ENCODE measurements around the gene PPP1R16B.

PPP1R16B gene

GRCh38 chr20:38815446-38815845, 9.9 kb downstream of the PPP1R16B start:
- Histone ChIP-seq H3K9ac (ENCODE audit: low read length) (no peak overlapping the region), H3K36me3 (ENCODE audit: control insufficient read depth, insufficient read depth, low read length) (no peaks in the 10 kb centered on the region), H3K4me3 (ENCODE audit: low read length) (no peak overlapping the region), H3K27me3 (ENCODE audit: control insufficient read depth, insufficient read depth, low read length) (no peaks in the 10 kb centered on the region), H3K9me3 (ENCODE audit: control insufficient read depth, low read length) (no peaks in the 10 kb centered on the region), H3K4me1 (ENCODE audit: control insufficient read depth, insufficient read depth, low read length) (no peaks in the 10 kb centered on the region)

- Histone ChIP-seq H3K9me3 (ENCODE audit: control insufficient read depth, low read length) (no peaks in the 10 kb centered on the region), H3K36me3 (ENCODE audit: control insufficient read depth, insufficient read depth, low read length) (no peaks in the 10 kb centered on the region), H3K27me3 (ENCODE audit: control insufficient read depth, insufficient read depth, low read length) (no peaks in the 10 kb centered on the region), H3K4me3 (ENCODE audit: low read length) (no peak overlapping the region), H3K9ac (ENCODE audit: low read length) (no peak overlapping the region), H3K4me1 (ENCODE audit: control insufficient read depth, insufficient read depth, low read length) (no peaks in the 10 kb centered on the region)
These were observed 12.9 kb downstream of the PPP1R16B start for GRCh38 chr20:38818113-38819065.

GRCh38 chr20:38825571-38825900, 20.0 kb downstream of the PPP1R16B start:
- no peak overlapping the region for H3K9ac ChIP-seq (ENCODE audit: low read length)
- H3K36me3 ChIP-seq (ENCODE audit: control insufficient read depth, insufficient read depth, low read length) = no peaks in the 10 kb centered on the region
- H3K4me1 ChIP-seq (ENCODE audit: control insufficient read depth, insufficient read depth, low read length) = no peaks in the 10 kb centered on the region
- no peaks in the 10 kb centered on the region for H3K9me3 ChIP-seq (ENCODE audit: control insufficient read depth, low read length)
- no peak overlapping the region for H3K4me3 ChIP-seq (ENCODE audit: low read length)
- H3K27me3 ChIP-seq (ENCODE audit: control insufficient read depth, insufficient read depth, low read length) = no peaks in the 10 kb centered on the region

- Histone ChIP-seq H3K36me3 (ENCODE audit: control insufficient read depth, insufficient read depth, low read length) (no peaks in the 10 kb centered on the region), H3K4me1 (ENCODE audit: control insufficient read depth, insufficient read depth, low read length) (no peaks in the 10 kb centered on the region), H3K9me3 (ENCODE audit: control insufficient read depth, low read length) (no peaks in the 10 kb centered on the region), H3K4me3 (ENCODE audit: low read length) (no peak overlapping the region), H3K9ac (ENCODE audit: low read length) (no peak overlapping the region), H3K27me3 (ENCODE audit: control insufficient read depth, insufficient read depth, low read length) (no peaks in the 10 kb centered on the region)
These were observed 20.6 kb downstream of the PPP1R16B start for GRCh38 chr20:38825901-38826625.

- H3K4me1 ChIP-seq (ENCODE audit: control insufficient read depth, insufficient read depth, low read length) = no peaks in the 10 kb centered on the region
- no peaks in the 10 kb centered on the region for H3K9me3 ChIP-seq (ENCODE audit: control insufficient read depth, low read length)
- no peak overlapping the region for H3K9ac ChIP-seq (ENCODE audit: low read length)
- no peaks in the 10 kb centered on the region for H3K36me3 ChIP-seq (ENCODE audit: control insufficient read depth, insufficient read depth, low read length)
- no peaks in the 10 kb centered on the region for H3K27me3 ChIP-seq (ENCODE audit: control insufficient read depth, insufficient read depth, low read length)
- H3K4me3 ChIP-seq (ENCODE audit: low read length) = no peak overlapping the region
These were observed 22.3 kb downstream of the PPP1R16B start for GRCh38 chr20:38827770-38828281.

GRCh38 chr20:38828514-38829295, 23.2 kb downstream of the PPP1R16B start:
- no peaks in the 10 kb centered on the region for H3K27me3 ChIP-seq (ENCODE audit: control insufficient read depth, insufficient read depth, low read length)
- no peak overlapping the region for H3K4me3 ChIP-seq (ENCODE audit: low read length)
- no peaks in the 10 kb centered on the region for H3K4me1 ChIP-seq (ENCODE audit: control insufficient read depth, insufficient read depth, low read length)

GRCh38 chr20:38829296-38829875, 23.9 kb downstream of the PPP1R16B start:
- Histone ChIP-seq H3K9ac (ENCODE audit: low read length) (no peak overlapping the region), H3K27me3 (ENCODE audit: control insufficient read depth, insufficient read depth, low read length) (no peaks in the 10 kb centered on the region), H3K4me1 (ENCODE audit: control insufficient read depth, insufficient read depth, low read length) (no peaks in the 10 kb centered on the region), H3K36me3 (ENCODE audit: control insufficient read depth, insufficient read depth, low read length) (no peaks in the 10 kb centered on the region), H3K9me3 (ENCODE audit: control insufficient read depth, low read length) (no peaks in the 10 kb centered on the region), H3K4me3 (ENCODE audit: low read length) (no peak overlapping the region)

More at GRCh38 chr20:38828514-38829295, 23.2 kb downstream of the PPP1R16B start:
- no peaks in the 10 kb centered on the region for H3K9me3 ChIP-seq (ENCODE audit: control insufficient read depth, low read length)
- H3K9ac ChIP-seq (ENCODE audit: low read length) = no peak overlapping the region
- H3K36me3 ChIP-seq (ENCODE audit: control insufficient read depth, insufficient read depth, low read length) = no peaks in the 10 kb centered on the region

GRCh38 chr20:38830356-38830755, 24.9 kb downstream of the PPP1R16B start:
- Histone ChIP-seq H3K9me3 (ENCODE audit: control insufficient read depth, low read length) (no peaks in the 10 kb centered on the region), H3K9ac (ENCODE audit: low read length) (no peak overlapping the region)

GRCh38 chr20:38831049-38831691, 25.7 kb downstream of the PPP1R16B start:
- Histone ChIP-seq H3K27me3 (ENCODE audit: control insufficient read depth, insufficient read depth, low read length) (no peaks in the 10 kb centered on the region), H3K4me1 (ENCODE audit: control insufficient read depth, insufficient read depth, low read length) (no peaks in the 10 kb centered on the region), H3K4me3 (ENCODE audit: low read length) (no peak overlapping the region), H3K9me3 (ENCODE audit: control insufficient read depth, low read length) (no peaks in the 10 kb centered on the region), H3K9ac (ENCODE audit: low read length) (no peak overlapping the region), H3K36me3 (ENCODE audit: control insufficient read depth, insufficient read depth, low read length) (no peaks in the 10 kb centered on the region)

More at GRCh38 chr20:38830356-38830755, 24.9 kb downstream of the PPP1R16B start:
- H3K4me3 ChIP-seq (ENCODE audit: low read length) = no peak overlapping the region
- H3K27me3 ChIP-seq (ENCODE audit: control insufficient read depth, insufficient read depth, low read length) = no peaks in the 10 kb centered on the region
- H3K4me1 ChIP-seq (ENCODE audit: control insufficient read depth, insufficient read depth, low read length) = no peaks in the 10 kb centered on the region
- H3K36me3 ChIP-seq (ENCODE audit: control insufficient read depth, insufficient read depth, low read length) = no peaks in the 10 kb centered on the region

GRCh38 chr20:38831995-38832620, 26.6 kb downstream of the PPP1R16B start:
- H3K27me3 ChIP-seq (ENCODE audit: control insufficient read depth, insufficient read depth, low read length) = no peaks in the 10 kb centered on the region
- no peaks in the 10 kb centered on the region for H3K4me1 ChIP-seq (ENCODE audit: control insufficient read depth, insufficient read depth, low read length)
- H3K4me3 ChIP-seq (ENCODE audit: low read length) = no peak overlapping the region
- no peaks in the 10 kb centered on the region for H3K9me3 ChIP-seq (ENCODE audit: control insufficient read depth, low read length)
- no peaks in the 10 kb centered on the region for H3K36me3 ChIP-seq (ENCODE audit: control insufficient read depth, insufficient read depth, low read length)
- no peak overlapping the region for H3K9ac ChIP-seq (ENCODE audit: low read length)

Measured in mucosa of stomach (tissue), 1 donor.